Parathyroid adenoma (tissue), 2 donors: ENCODE measurements around the gene MMUT.

Experiments
- H2AFZ ChIP-seq: fragments of 300-600 bp; sonication (generic); one replicate; pipeline ENCODE4 v1.7.0; 2017; ENCODE audit warnings: antibody characterized with exemption, mild to moderate bottlenecking
- H3K27ac ChIP-seq: fragments of 300-600 bp; sonication (generic); one replicate; pipeline ENCODE4 v1.7.0; 2017
- H3K27me3 ChIP-seq: fragments of 300-600 bp; sonication (generic); one replicate; pipeline ENCODE4 v1.7.0; 2017; ENCODE audit warnings: low read length; ENCODE audit not compliant: control insufficient read depth, insufficient read depth
- H3K36me3 ChIP-seq: fragments of 300-600 bp; sonication (generic); one replicate; pipeline ENCODE4 v1.7.0; 2017; ENCODE audit warnings: low read length; ENCODE audit not compliant: control insufficient read depth, insufficient read depth
- H3K4me1 ChIP-seq: fragments of 300-600 bp; sonication (generic); one replicate; pipeline ENCODE4 v1.7.0; 2017; ENCODE audit warnings: control low read depth
- H3K4me2 ChIP-seq: fragments of 300-600 bp; sonication (generic); one replicate; pipeline ENCODE4 v1.7.0; 2017; ENCODE audit warnings: low read length
- H3K4me3 ChIP-seq: fragments of 300-600 bp; sonication (generic); one replicate; pipeline ENCODE4 v1.7.0; 2017; ENCODE audit warnings: low read depth, low read length
- H3K79me2 ChIP-seq: fragments of 300-600 bp; sonication (generic); one replicate; pipeline ENCODE4 v1.7.0; 2017; ENCODE audit warnings: control low read depth
- H3K9ac ChIP-seq: fragments of 300-600 bp; sonication (generic); one replicate; pipeline ENCODE4 v1.7.0; 2017; ENCODE audit warnings: mild to moderate bottlenecking
- H3K9me3 ChIP-seq: fragments of 300-600 bp; sonication (generic); one replicate; pipeline ENCODE4 v1.7.0; 2017; ENCODE audit warnings: low read length; ENCODE audit not compliant: control insufficient read depth
- TF ChIP-seq, protein P1 (sequence below): fragments of 300-600 bp; sonication (generic); IDR thresholded peaks from one replicate; pipeline ENCODE4 v1.7.0; 2017; ENCODE audit warnings: antibody characterized with exemption, mild to moderate bottlenecking
- donor health status: primary hyperparathyroidism.

The MMUT gene

DNA sequence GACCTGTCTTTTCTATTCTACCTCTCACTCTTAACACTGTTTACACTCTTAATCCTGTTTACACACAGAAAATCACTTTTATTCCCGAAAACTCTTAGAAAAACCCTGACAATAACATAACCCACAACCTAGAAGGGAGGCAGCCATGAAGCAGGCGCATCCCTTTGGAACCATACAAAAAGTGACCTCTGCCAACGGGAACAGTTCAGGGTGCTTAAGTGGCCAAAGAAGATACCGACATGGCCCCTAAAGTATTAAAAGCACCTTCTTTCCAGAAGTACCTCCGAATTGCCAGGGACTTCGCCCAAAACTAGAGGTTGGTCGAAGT, 490 bp downstream of the MMUT start:
- H3K4me1 ChIP-seq: peaks cover 5% of the 10 kb centered on the region
- peak overlapping the region; percentile 71 for H3K27ac ChIP-seq
- peak overlapping the region; percentile 90 for H3K4me2 ChIP-seq
- peak overlapping the region; percentile 67 for H3K4me3 ChIP-seq
- TF ChIP-seq, protein P1, sequence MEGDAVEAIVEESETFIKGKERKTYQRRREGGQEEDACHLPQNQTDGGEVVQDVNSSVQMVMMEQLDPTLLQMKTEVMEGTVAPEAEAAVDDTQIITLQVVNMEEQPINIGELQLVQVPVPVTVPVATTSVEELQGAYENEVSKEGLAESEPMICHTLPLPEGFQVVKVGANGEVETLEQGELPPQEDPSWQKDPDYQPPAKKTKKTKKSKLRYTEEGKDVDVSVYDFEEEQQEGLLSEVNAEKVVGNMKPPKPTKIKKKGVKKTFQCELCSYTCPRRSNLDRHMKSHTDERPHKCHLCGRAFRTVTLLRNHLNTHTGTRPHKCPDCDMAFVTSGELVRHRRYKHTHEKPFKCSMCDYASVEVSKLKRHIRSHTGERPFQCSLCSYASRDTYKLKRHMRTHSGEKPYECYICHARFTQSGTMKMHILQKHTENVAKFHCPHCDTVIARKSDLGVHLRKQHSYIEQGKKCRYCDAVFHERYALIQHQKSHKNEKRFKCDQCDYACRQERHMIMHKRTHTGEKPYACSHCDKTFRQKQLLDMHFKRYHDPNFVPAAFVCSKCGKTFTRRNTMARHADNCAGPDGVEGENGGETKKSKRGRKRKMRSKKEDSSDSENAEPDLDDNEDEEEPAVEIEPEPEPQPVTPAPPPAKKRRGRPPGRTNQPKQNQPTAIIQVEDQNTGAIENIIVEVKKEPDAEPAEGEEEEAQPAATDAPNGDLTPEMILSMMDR: no peak
- no peaks in the 10 kb centered on the region for H3K36me3 ChIP-seq
- no peaks in the 10 kb centered on the region for H3K27me3 ChIP-seq
- no peaks in the 10 kb centered on the region for H3K9me3 ChIP-seq
- H3K9ac ChIP-seq: peak overlapping the region; percentile 65
- peaks cover 8% of the 10 kb centered on the region for H3K79me2 ChIP-seq
- H2AFZ ChIP-seq: peak overlapping the region; percentile 82

DNA sequence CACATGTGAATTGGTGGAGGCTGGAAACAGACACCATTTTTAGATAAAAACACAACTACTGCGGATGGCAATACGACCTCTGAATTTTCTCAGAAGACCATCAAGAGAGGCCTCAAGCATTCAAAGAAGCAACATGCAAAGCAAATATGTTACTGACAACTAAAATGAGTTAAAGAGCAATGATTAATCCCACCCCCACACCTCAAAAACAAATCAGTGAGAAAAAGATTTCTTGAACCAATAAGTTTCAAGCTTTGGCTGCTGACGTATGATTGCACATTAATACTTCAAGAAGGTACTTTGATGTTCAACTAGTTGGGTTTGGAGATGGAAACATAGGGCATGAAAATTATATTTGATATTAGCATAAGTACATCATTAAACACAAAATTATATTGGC, 982 bp downstream of the MMUT start:
- Histone ChIP-seq H3K4me1 (peaks cover 5% of the 10 kb centered on the region), H3K4me3 (peak overlapping the region; percentile 67), H3K79me2 (peaks cover 8% of the 10 kb centered on the region), H3K27me3 (no peaks in the 10 kb centered on the region), H3K27ac (no peak overlapping the region), H3K9ac (no peak overlapping the region), H2AFZ (peak overlapping the region; percentile 82), H3K36me3 (no peaks in the 10 kb centered on the region), H3K4me2 (peak overlapping the region; percentile 90), H3K9me3 (no peaks in the 10 kb centered on the region)
- TF ChIP-seq, protein P1: no peak

DNA sequence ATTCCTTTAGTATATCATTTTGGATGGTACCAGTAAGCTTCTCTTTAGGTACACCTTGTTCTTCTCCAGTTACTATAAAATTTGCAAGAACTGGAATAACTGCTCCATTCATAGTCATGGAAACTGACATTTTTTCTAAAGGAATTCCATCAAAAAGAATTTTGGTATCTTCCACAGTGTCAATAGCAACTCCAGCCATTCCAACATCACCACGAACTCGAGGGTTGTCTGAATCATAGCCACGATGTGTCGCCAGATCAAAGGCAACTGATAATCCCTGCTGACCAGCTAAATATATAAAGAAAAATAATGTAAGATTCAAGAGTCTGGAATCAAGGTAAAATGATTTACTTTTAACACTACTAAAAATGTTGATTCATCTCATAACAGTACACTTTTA, 5.3 kb downstream of the MMUT start:
- Histone ChIP-seq H3K9ac (no peak overlapping the region), H3K36me3 (no peaks in the 10 kb centered on the region), H3K4me1 (no peaks in the 10 kb centered on the region), H3K4me3 (no peak overlapping the region), H3K4me2 (no peak overlapping the region), H3K27ac (no peak overlapping the region), H3K27me3 (no peaks in the 10 kb centered on the region), H3K79me2 (peaks cover 5% of the 10 kb centered on the region), H2AFZ (no peak overlapping the region), H3K9me3 (no peaks in the 10 kb centered on the region)
- TF ChIP-seq, protein P1: no peak

DNA sequence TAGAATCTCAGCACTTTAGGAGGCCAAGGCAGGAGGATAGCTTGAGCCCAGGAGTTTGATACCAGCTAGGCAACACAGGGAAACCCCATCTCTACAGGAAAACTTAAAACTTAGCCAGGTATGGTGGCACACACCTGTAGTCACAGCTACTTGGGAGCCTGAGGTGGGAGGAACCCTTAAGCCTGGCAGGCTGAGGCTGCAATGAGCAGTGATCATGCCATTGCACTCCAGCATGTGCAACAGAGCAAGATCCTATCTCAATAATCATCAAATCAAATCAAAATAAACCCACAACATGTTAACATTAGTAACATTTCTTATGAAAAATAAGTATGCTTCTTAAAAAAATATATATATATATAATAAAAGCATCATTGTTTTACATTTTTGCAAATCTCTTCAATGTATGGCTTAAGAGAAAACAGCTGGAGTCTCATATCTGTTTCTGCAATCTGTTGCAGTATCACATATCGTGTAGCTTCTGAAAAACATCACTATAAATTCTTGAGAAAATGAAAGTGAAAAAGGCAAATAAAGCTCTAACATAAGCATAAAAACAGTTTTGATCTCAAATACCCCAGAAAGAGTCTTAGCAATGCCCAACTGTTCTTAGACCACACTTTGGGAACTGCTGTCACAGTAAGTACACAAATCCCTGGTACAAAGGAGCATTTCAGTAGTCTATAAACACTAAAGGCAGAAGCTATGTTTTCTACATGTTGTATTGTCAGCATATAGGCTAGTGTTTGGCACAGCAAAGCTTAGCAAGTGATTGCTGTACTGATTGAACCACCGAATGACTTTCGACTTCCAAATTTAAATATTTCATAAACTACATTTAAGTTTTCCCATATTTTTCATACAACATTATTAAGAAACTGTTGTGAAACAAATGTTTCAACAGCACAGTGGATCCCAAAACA, 8.0 kb downstream of the MMUT start:
- TF ChIP-seq, protein P1: no peak
- Histone ChIP-seq H3K27me3 (no peaks in the 10 kb centered on the region), H3K4me2 (no peak overlapping the region), H3K27ac (no peak overlapping the region), H3K36me3 (no peaks in the 10 kb centered on the region), H3K79me2 (no peaks in the 10 kb centered on the region), H3K9ac (no peak overlapping the region), H3K4me3 (no peak overlapping the region), H3K4me1 (no peaks in the 10 kb centered on the region), H2AFZ (no peak overlapping the region), H3K9me3 (no peaks in the 10 kb centered on the region)

DNA sequence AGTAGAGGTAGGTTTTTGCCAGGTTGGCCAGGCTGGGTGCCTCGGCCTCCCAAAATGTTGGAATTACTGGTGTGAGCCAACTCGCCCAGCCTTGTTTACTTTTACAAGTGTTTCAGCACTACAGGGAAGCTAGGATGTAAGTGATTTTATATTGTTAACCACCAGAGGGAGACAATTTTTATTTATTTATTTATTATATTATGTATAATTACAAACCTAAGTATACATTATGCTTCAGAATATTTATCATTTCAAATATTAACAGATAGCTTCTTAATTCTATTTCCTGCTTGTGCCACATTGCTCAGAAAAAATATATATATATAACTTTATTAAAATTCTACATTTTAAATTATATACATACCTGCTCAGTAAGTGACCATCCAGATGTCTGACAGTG, 9.8 kb downstream of the MMUT start:
- Histone ChIP-seq H2AFZ (no peak overlapping the region), H3K27ac (no peak overlapping the region), H3K9me3 (no peaks in the 10 kb centered on the region), H3K4me1 (no peaks in the 10 kb centered on the region), H3K27me3 (no peaks in the 10 kb centered on the region), H3K79me2 (no peaks in the 10 kb centered on the region), H3K9ac (no peak overlapping the region), H3K4me3 (no peak overlapping the region), H3K4me2 (no peak overlapping the region), H3K36me3 (no peaks in the 10 kb centered on the region)
- TF ChIP-seq, protein P1: no peak
